Esophagus (tissue), 2 donors: ENCODE data around the gene SPATA31D1. TPM values are rescaled to one million over a fixed set of nuclear protein-coding genes. Genes with fewer than 3 reads are reported as not detected.

Experiments
- H3K27ac ChIP-seq, 2 donors: one replicate each; pipeline ENCODE4 v1.5.1; 2013; ENCODE audit warnings: low read depth in 2 of 2, mild to moderate bottlenecking in 2 of 2, inconsistent platforms in 1 of 2, low read length in 1 of 2, moderate library complexity in 1 of 2
- H3K27me3 ChIP-seq, 2 donors: one replicate each; pipeline ENCODE4 v1.6.1; 2013; ENCODE audit warnings: low read length in 2 of 2, control low read depth in 1 of 2, mild to moderate bottlenecking in 1 of 2; ENCODE audit not compliant: insufficient read depth in 2 of 2, control insufficient read depth in 1 of 2
- H3K36me3 ChIP-seq, 2 donors: one replicate each; pipeline ENCODE4 v1.6.1; 2013; ENCODE audit warnings: low read length in 1 of 2; ENCODE audit not compliant: control insufficient read depth in 2 of 2, insufficient read depth in 2 of 2
- H3K4me1 ChIP-seq, 2 donors: one replicate each; pipeline ENCODE4 v1.6.1; 2013; ENCODE audit warnings: low read length in 1 of 2; ENCODE audit not compliant: control insufficient read depth in 2 of 2, insufficient read depth in 2 of 2
- H3K4me3 ChIP-seq, 2 donors: one replicate each; pipeline ENCODE4 v1.5.1; 2013; ENCODE audit warnings: low read length in 2 of 2, mild to moderate bottlenecking in 2 of 2, low read depth in 1 of 2, moderate library complexity in 1 of 2
- H3K9me3 ChIP-seq, 2 donors: one replicate each; pipeline ENCODE4 v1.6.1; 2013; ENCODE audit warnings: mild to moderate bottlenecking in 2 of 2, low read depth in 1 of 2, low read length in 1 of 2, moderate library complexity in 1 of 2; ENCODE audit not compliant: control insufficient read depth in 2 of 2, insufficient read depth in 1 of 2
- WGBS, 2 donors: extraction: QIAGEN DNeasy Blood & Tissue Kit; methylation state at CpG; one replicate each; pipeline ENCODE4 v1.1.7; 2013; 5-methylcytosine and 5-hydroxymethylcytosine counted together
- polyA plus RNA-seq, 2 donors: library from polyadenylated mRNA; stranded (reverse); fragments of 200-250 nt; gene quantifications; one replicate each; pipeline ENCODE4 v1.2.3, GENCODE V29; 2013
- donor health status: healthy with polysubstance abuse.
- donor health status: Bipolar disorder and iron deficiency.

SPATA31D1 gene
- polyA plus RNA-seq, 2 donors = not detected

- WGBS, 2 donors = 90 to 93% methylated on average over 11 of the region's 11 CpGs
Observed at GRCh38 chr9:81976351-81976750, 12.2 kb upstream of the SPATA31D1 start.

GRCh38 chr9:81979196-81979595 lies 9.4 kb upstream of the SPATA31D1 start:
- Histone ChIP-seq H3K4me3 (no peak overlapping the region), H3K36me3 (no peaks in the 10 kb centered on the region), H3K4me1 (no peaks in the 10 kb centered on the region), H3K9me3 (no peaks in the 10 kb centered on the region), H3K27me3 (no peaks in the 10 kb centered on the region), H3K27ac (no peak overlapping the region)
- WGBS, 2 donors = 65 to 78% methylated on average over 2 of the region's 2 CpGs

More at GRCh38 chr9:81976351-81976750, 12.2 kb upstream of the SPATA31D1 start:
- H3K36me3 ChIP-seq = no peaks in the 10 kb centered on the region
- no peaks in the 10 kb centered on the region for H3K4me1 ChIP-seq
- no peak overlapping the region for H3K27ac ChIP-seq
- H3K27me3 ChIP-seq = no peaks in the 10 kb centered on the region
- H3K9me3 ChIP-seq = no peaks in the 10 kb centered on the region
- H3K4me3 ChIP-seq = no peak overlapping the region

- Histone ChIP-seq H3K4me1 (no peaks in the 10 kb centered on the region), H3K27ac (no peak overlapping the region), H3K27me3 (no peaks in the 10 kb centered on the region), H3K36me3 (no peaks in the 10 kb centered on the region), H3K9me3 (no peaks in the 10 kb centered on the region), H3K4me3 (no peak overlapping the region)
Observed at GRCh38 chr9:81980568-81980967, 8.0 kb upstream of the SPATA31D1 start.

- Histone ChIP-seq H3K36me3 (no peaks in the 10 kb centered on the region), H3K9me3 (no peaks in the 10 kb centered on the region), H3K27me3 (no peaks in the 10 kb centered on the region), H3K27ac (no peak overlapping the region), H3K4me1 (no peaks in the 10 kb centered on the region), H3K4me3 (no peak overlapping the region)
- 83 to 85% methylated on average over 4 of the region's 4 CpGs for WGBS, 2 donors
Observed at GRCh38 chr9:81981883-81982282, 6.7 kb upstream of the SPATA31D1 start.

- Histone ChIP-seq H3K4me1 (no peaks in the 10 kb centered on the region), H3K36me3 (no peaks in the 10 kb centered on the region), H3K4me3 (no peak overlapping the region), H3K27me3 (no peaks in the 10 kb centered on the region), H3K9me3 (no peaks in the 10 kb centered on the region), H3K27ac (no peak overlapping the region)
- 59 to 68% methylated on average over 6 of the region's 6 CpGs for WGBS, 2 donors
Observed at GRCh38 chr9:81984928-81985327, 3.6 kb upstream of the SPATA31D1 start.

- Histone ChIP-seq H3K27ac (no peak overlapping the region), H3K36me3 (no peaks in the 10 kb centered on the region), H3K9me3 (no peaks in the 10 kb centered on the region), H3K4me3 (no peak overlapping the region), H3K27me3 (no peaks in the 10 kb centered on the region), H3K4me1 (no peaks in the 10 kb centered on the region)
- WGBS, 2 donors = 71 to 75% methylated on average over 1 of the region's 1 CpG
Observed at GRCh38 chr9:81986051-81986450, 2.5 kb upstream of the SPATA31D1 start.

GRCh38 chr9:81989700-81990099 lies 1.1 kb downstream of the SPATA31D1 start:
- Histone ChIP-seq H3K36me3 (no peaks in the 10 kb centered on the region), H3K27ac (no peak overlapping the region), H3K4me3 (no peak overlapping the region), H3K27me3 (no peaks in the 10 kb centered on the region), H3K4me1 (no peaks in the 10 kb centered on the region), H3K9me3 (no peaks in the 10 kb centered on the region)
- WGBS, 2 donors = 95 to 100% methylated on average over 1 of the region's 1 CpG

- H3K36me3 ChIP-seq = no peaks in the 10 kb centered on the region
- H3K4me3 ChIP-seq = no peak overlapping the region
- no peaks in the 10 kb centered on the region for H3K4me1 ChIP-seq
- WGBS, 2 donors = 92 to 95% methylated on average over 5 of the region's 5 CpGs
- H3K27me3 ChIP-seq = no peaks in the 10 kb centered on the region
- H3K27ac ChIP-seq = no peak overlapping the region
- H3K9me3 ChIP-seq = no peaks in the 10 kb centered on the region
Observed at GRCh38 chr9:81993656-81994055, 5.1 kb downstream of the SPATA31D1 start.

- H3K4me1 ChIP-seq = no peaks in the 10 kb centered on the region
Observed at GRCh38 chr9:81999806-82000205, 11.2 kb downstream of the SPATA31D1 start.

GRCh38 chr9:82010711-82011110 lies 22.1 kb downstream of the SPATA31D1 start:
- H3K4me1 ChIP-seq = no peaks in the 10 kb centered on the region
- peaks cover 2 to 3% of the 10 kb centered on the region in 2 donors for H3K9me3 ChIP-seq
- no peaks in the 10 kb centered on the region for H3K36me3 ChIP-seq
- no peak overlapping the region for H3K4me3 ChIP-seq
- no peak overlapping the region for H3K27ac ChIP-seq
- H3K27me3 ChIP-seq = no peaks in the 10 kb centered on the region
- 91 to 94% methylated on average over 1 of the region's 1 CpG for WGBS, 2 donors

More at GRCh38 chr9:81999806-82000205, 11.2 kb downstream of the SPATA31D1 start:
- no peaks in the 10 kb centered on the region for H3K27me3 ChIP-seq
- H3K36me3 ChIP-seq = no peaks in the 10 kb centered on the region
- H3K4me3 ChIP-seq = no peak overlapping the region
- no peak overlapping the region for H3K27ac ChIP-seq
- no peaks in the 10 kb centered on the region for H3K9me3 ChIP-seq
